HL-60 (cell line): Measurements from ENCODE around the gene GNG2.

Source experiments
- CTCF ChIP-seq: IDR thresholded peaks from one replicate; pipeline ENCODE4 v1.5.1; 2011; ENCODE audit warnings: low read length, control low read depth, inconsistent platforms; ENCODE audit not compliant: insufficient read depth
- POLR2AphosphoS5 ChIP-seq: IDR thresholded peaks from 2 replicates; pipeline ENCODE4 v1.6.1; 2012; ENCODE audit warnings: low read depth

- TF ChIP-seq CTCF (no peak), POLR2AphosphoS5 (no peak)
Observed at GRCh38 chr14:51926449-51926848, 66.0 kb downstream of the GNG2 start.
